IPS-18c (cell line): Measurements from ENCODE around the gene NSDHL.
"Not testable (repeated sequence)": the region's sequence is repeated elsewhere in the genome, so short reads cannot be mapped to it uniquely, and the experiment has no call there.

Experiments used
- H3K4me3 ChIP-seq: 2 replicates; pipeline ENCODE4 v1.7.0; 2013; ENCODE audit warnings: low read depth, mild to moderate bottlenecking, low read length, moderate library complexity; ENCODE audit not compliant: insufficient read depth
- H3K9me3 ChIP-seq: one replicate; pipeline ENCODE4 v1.6.1; 2013; ENCODE audit warnings: mild to moderate bottlenecking, low read length, moderate library complexity; ENCODE audit not compliant: control insufficient read depth, insufficient read depth

The NSDHL gene

GRCh38 chrX:152830312-152831305, at the start of gene NSDHL, which contains the start of gene CETN2:
Gene NSDHL (plus strand): TSS chrX:152831063. CDS start chrX:152846325, 15,262 bp downstream.
Gene CETN2 (minus strand): TSS chrX:152830757. CDS start chrX:152830710, 47 bp downstream.
- Histone ChIP-seq H3K9me3 (peaks cover 6% of the 10 kb centered on the region), H3K4me3 (peak within 1 kb of the TSS; percentile 71)

DNA sequence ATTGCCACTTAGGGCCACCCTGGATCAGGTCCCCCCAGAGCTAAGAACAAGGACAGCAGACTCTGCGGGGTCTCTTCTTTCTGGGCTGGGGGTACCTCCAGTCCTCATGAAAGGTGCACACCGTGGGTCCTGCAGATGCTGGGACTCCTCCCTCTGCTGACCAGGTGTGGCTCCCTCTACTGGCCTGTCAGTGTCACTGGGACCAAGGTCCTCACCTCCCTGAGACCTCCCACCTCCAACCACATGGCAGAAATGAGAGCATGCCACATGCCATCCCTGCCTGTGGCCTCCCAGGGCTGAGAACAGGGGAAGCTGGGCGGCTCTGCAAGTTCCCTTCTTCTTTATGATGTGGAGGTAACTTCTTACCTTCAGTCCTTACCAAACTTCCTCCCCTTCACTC, 43.8 kb upstream of the NSDHL start:
- not testable (repeated sequence) for H3K9me3 ChIP-seq, H3K4me3 ChIP-seq

DNA sequence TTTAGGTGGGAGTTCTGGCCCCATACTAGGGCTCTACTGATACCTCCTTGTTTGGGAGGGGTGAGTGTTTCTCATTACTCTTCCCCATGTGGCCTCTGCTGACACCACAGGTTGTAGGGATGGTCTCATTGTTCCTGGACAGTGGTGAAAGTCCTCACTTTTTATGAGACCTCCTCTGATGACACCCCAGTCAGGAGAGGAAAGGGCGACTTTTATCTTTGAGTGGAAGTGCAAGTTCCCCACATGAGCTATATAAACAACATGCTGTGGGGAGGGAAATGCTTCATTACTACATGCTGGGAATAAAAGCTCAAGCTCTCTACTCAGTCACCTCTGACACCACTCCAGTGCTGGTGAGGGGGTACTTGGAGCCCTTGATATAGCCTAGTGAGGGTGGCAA, 31.9 kb upstream of the NSDHL start:
- no peak overlapping the region for H3K4me3 ChIP-seq

DNA sequence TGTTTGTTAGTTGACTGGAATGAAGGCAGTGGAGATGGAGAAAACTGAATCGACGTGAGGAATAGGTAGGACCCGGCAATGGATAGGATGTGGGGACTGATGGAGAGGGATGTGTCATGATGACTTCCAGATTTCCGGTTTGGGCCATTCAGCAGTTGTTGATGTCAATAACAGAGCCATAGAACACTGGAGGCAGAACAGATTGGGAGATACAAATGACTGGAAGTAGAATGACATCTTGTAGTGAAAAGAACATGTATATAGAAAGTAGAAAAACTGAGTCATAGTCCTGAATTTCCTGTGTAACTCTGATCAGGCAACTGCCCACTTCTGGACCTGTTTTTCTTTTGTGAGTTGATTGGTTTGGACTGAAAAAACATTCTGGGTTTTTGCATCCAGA, 24.8 kb upstream of the NSDHL start:
- no peak overlapping the region for H3K4me3 ChIP-seq
- H3K9me3 ChIP-seq = peaks cover 4% of the 10 kb centered on the region

More for the DNA sequence above, 31.9 kb upstream of the NSDHL start:
- H3K9me3 ChIP-seq = peaks cover 4% of the 10 kb centered on the region

DNA sequence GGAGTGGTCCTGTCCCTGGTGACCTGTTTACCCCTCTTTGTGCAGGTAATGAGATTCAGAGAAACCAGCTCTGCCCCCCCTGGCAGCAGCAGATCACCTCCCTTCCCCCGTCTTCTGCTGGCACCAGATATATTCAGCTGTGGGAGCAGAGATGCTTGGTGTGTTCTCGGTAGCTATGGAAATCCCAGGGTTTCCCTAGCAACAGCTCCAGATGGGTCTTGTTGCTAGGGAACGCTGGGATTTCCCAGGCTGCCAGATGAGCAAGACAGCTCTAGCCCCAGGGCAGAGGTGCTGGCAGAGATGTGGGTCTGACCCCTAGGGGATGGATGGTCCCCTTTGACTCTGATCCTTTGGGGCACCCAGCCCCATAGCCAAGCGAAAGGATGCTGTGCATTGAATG, 20.5 kb upstream of the NSDHL start:
- H3K9me3 ChIP-seq = peaks cover 5% of the 10 kb centered on the region

DNA sequence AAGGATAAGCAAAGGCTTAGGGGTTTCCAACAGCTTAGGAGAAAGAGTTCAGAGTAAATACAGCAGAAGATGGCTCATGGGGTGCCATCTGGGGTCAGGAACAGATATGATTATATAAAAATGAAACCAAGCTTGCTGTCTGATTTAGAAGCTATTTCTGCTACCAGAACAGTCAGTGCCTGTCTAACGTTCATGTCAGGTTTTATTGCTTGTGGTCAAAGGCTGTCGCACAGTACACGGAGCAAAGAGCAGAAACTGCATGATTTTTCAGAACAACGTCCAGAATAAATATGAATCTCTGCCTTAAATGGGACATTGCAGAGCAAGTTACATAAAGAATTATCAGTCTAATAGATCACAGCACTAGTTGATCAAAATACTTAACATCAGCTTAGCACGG, 17.7 kb upstream of the NSDHL start:
- Histone ChIP-seq H3K9me3 (peaks cover 2% of the 10 kb centered on the region), H3K4me3 (no peak overlapping the region)

More for the DNA sequence above, 20.5 kb upstream of the NSDHL start:
- no peak overlapping the region for H3K4me3 ChIP-seq

- H3K4me3 ChIP-seq = no peak overlapping the region; the same call in 1 of the 2 replicates
- H3K9me3 ChIP-seq = peaks cover 2% of the 10 kb centered on the region
Observed at GRCh38 chrX:152814048-152814447, 16.8 kb upstream of the NSDHL start.

GRCh38 chrX:152817078-152817764, 13.6 kb upstream of the NSDHL start:
- no peak overlapping the region for H3K4me3 ChIP-seq
- peaks cover 3% of the 10 kb centered on the region for H3K9me3 ChIP-seq

GRCh38 chrX:152818356-152818755, 12.5 kb upstream of the NSDHL start:
- H3K4me3 ChIP-seq = no peak overlapping the region
- H3K9me3 ChIP-seq = peaks cover 3% of the 10 kb centered on the region

DNA sequence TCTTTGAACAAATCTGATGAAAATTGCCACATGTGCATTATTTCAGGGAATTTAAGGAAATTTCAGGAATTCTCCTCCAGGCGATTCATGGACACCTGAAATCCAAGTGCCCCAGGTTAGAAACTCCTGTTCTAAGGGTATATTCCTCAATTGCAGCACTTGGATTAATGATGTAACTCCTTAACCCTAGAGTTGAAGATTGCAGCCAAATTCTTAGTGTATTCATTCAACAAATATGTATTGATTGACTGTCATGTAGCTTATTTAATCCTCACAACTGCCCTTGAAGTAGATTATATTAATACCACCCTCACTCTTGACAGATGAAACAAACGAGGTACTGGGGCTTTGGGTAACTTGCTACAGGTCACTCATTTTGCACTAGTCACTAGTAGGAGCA, 11.6 kb upstream of the NSDHL start:
- no peak overlapping the region for H3K4me3 ChIP-seq
- peaks cover 3% of the 10 kb centered on the region for H3K9me3 ChIP-seq

GRCh38 chrX:152819732-152820131, 11.1 kb upstream of the NSDHL start:
- Histone ChIP-seq H3K9me3 (peaks cover 3% of the 10 kb centered on the region), H3K4me3 (no peak overlapping the region)

DNA sequence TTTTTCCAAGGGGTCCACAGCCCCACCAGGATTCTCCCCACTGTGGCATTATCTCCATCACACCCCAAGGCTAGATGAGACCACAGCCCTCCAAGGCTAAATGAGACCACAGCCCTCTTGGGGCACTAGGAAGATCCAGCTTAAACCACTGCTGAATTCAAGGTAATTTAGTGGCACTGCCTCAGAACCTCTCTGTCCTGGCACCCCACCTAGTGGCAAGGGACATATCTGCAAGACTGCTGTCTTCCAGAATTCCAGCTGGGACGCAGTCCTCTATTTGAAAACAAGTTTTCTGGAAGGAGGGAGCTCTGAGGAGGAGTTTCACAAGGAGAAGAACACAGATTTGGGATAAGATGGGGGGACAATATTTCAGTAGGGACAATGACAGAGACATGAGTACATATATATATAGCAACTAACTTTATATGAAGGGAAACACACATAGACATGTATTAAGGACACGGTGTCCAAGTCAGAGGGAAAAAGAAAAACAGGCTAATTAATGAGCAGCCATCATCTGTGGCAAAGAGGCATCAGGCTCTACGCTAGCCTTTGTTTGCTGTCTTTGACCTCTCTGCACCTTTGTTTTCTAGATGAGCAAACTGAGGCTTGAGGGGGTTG, 9.6 kb upstream of the NSDHL start:
- H3K9me3 ChIP-seq = peaks cover 3% of the 10 kb centered on the region
- H3K4me3 ChIP-seq = no peak overlapping the region

GRCh38 chrX:152822383-152823086, 8.3 kb upstream of the NSDHL start:
- Histone ChIP-seq H3K9me3 (peaks cover 3% of the 10 kb centered on the region), H3K4me3 (no peak overlapping the region)

DNA sequence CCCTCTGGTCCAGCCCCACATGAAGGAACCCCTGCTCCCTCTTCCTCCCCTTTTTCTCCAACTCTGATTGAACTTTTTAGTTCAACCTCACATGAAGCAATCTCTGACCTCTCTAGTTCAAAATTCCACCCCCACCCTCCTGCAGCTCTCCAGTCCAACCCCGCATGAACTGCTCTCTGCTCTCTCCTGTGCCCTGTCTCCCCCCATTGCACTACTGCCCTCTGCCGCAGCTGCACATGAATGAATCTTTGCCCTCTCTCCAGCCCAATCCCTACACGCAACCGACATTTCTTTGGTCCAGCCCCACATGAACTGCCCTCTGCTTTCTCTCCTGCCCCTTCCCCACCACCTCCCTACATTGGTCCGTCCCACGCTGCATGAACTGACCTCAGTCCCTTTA, 7.2 kb upstream of the NSDHL start:
- no peak overlapping the region for H3K4me3 ChIP-seq
- H3K9me3 ChIP-seq = peaks cover 3% of the 10 kb centered on the region

- Histone ChIP-seq H3K9me3 (no peaks in the 10 kb centered on the region), H3K4me3 (no peak overlapping the region)
Observed at GRCh38 chrX:152824841-152825374, 6.0 kb upstream of the NSDHL start.

DNA sequence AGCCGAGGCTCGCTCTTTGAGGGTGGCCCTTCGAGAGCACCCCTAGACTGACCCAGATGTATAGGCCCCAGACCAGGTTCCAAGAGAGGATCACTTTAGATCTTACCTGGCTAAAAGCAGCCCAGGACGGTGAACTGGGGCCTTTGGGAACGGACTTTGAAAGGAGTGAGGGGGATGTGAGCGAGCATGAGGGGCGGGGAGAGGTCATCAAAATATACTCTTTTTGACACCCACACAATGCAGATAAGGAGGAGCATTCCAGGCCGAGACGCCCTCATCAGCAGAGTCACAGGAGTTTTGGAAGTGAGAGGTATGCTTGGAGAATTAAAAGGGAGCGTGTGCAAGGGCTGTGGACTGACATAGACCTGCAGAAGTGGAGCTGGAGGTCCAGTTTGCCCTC, 528 bp downstream of the NSDHL start:
- H3K4me3 ChIP-seq = peak overlapping the region; percentile 54

GRCh38 chrX:152832520-152832919, 1.7 kb downstream of the NSDHL start:
- H3K4me3 ChIP-seq = peak overlapping the region; percentile 54; the same call in 1 of the 2 replicates

More for the DNA sequence above, 528 bp downstream of the NSDHL start:
- H3K9me3 ChIP-seq = peaks cover 6% of the 10 kb centered on the region

More at GRCh38 chrX:152832520-152832919, 1.7 kb downstream of the NSDHL start:
- peaks cover 6% of the 10 kb centered on the region for H3K9me3 ChIP-seq
